ENCODE results near the gene SKIC2. TPM values are rescaled to one million over a fixed set of nuclear protein-coding genes. Genes with fewer than 3 reads are reported as not detected.

SKIC2 gene
- total and polyA plus RNA-seq, 2 of the 4 experiments (the other 2 are of a cell fraction) = 30.6 to 46.0 TPM

DNA sequence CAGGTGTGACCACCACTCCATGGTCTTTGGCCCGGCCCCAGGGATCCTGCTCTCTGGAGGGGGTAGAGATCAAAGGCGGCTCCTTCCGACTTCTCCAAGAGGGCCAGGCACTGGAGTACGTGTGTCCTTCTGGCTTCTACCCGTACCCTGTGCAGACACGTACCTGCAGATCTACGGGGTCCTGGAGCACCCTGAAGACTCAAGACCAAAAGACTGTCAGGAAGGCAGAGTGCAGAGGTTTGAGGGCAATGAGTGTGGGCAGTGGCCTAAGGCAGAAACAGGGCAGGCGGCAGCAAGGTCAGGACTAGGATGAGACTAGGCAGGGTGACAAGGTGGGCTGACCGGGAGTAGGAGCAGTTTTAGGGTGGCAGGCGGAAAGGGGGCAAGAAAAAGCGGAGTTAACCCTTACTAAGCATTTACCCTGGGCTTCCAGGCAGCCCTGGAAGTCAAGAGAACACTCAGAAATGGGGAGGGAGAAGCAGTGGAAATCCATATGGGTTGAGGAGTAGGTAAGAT, 12.5 kb upstream of the SKIC2 start (continued):
- TF ChIP-seq POLR2A (IDR thresholded peaks at IDR 0.05; ENCODE audit: low read depth, low read length) = no peak

DNA sequence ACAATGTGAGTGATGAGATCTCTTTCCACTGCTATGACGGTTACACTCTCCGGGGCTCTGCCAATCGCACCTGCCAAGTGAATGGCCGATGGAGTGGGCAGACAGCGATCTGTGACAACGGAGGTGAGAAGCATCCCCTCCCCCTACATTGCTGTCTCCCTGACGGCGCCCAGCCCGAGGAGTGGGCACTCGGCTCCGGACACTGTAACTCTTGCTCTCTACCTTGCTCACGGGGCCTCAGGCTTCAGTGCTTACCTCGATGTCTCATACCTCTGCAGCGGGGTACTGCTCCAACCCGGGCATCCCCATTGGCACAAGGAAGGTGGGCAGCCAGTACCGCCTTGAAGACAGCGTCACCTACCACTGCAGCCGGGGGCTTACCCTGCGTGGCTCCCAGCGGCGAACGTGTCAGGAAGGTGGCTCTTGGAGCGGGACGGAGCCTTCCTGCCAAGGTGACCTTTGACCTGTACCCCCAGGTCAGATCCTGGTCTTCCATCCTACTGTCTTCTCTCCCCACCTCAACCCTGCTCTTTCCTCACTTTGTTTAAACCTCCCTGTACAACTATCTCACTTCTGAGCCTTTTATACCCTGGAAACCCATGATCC, 11.8 kb upstream of the SKIC2 start:
- no TSS peak for BruUV-seq (replicated peaks)
- H4K5ac ChIP-seq (ENCODE audit: low read depth, low read length) = no peak overlapping the region
- ChIA-PET POLR2A (ENCODE audit: unreplicated experiment) (no interaction called here), CTCF (no interaction called here)
- 0 out of 2 replicates have a peak, but pooled peaks cover 3% of the 10 kb centered on the region for H4K20me1 ChIP-seq (ENCODE audit: insufficient read depth, low read length)
- peak overlapping the region; percentile 47; the same call in 1 of the 2 replicates for H2AK5ac ChIP-seq (ENCODE audit: low read depth, low read length)
- no peak overlapping the region for H3K4ac ChIP-seq (ENCODE audit: low read depth, low read length)
- 86% methylated on average over 22 of the region's 24 CpGs; no CpG with 5 or more reads in 1 of the 2 experiments for WGBS, 2 experiments (ENCODE audit: extremely low coverage in 2 of 2, insufficient read length in 1 of 2)
- H3K4me2 ChIP-seq (ENCODE audit: low read depth, low read length) = no peak overlapping the region
- no peaks in the 10 kb centered on the region for H3K79me1 ChIP-seq (ENCODE audit: low read depth in 1 of 2, low read length in 2 of 2)
- intact Hi-C loops (cut with micrococcal nuclease) = no loop called here
- no peak overlapping the region for H3K9ac ChIP-seq (ENCODE audit: low read depth, low read length)
- H2BK15ac ChIP-seq (ENCODE audit: low read depth, low read length) = no peak overlapping the region
- H3K9me3 ChIP-seq (ENCODE audit: control insufficient read depth, insufficient read depth, low read length) = no peaks in the 10 kb centered on the region
- ATAC-seq (ENCODE audit: low read depth) = no peak
- H3K4me1 ChIP-seq (ENCODE audit: control insufficient read depth, insufficient read depth, low read length) = peaks cover 22% of the 10 kb centered on the region
- dilution Hi-C loops (cut with HindIII; ENCODE audit: low sequenced_read_pairs, unreplicated experiment) = no loop called here
- no peak overlapping the region for H2AFZ ChIP-seq (replicated peaks; ENCODE audit: low read length, poor library complexity)
- no peak overlapping the region for H2BK5ac ChIP-seq (ENCODE audit: low read depth, low read length, poor library complexity, severe bottlenecking)
- H4K8ac ChIP-seq (ENCODE audit: low read depth in 2 of 2, low read length in 2 of 2) = no peak overlapping the region
- no peak for DNase-seq
- no peak overlapping the region for H2BK20ac ChIP-seq (ENCODE audit: low read depth, low read length)
- no peaks in the 10 kb centered on the region for H3K27me3 ChIP-seq (ENCODE audit: control insufficient read depth, insufficient read depth, low read length)
- no peak overlapping the region for H3K27ac ChIP-seq (ENCODE audit: insufficient read depth, low read length)
- H3K4me3 ChIP-seq (ENCODE audit: insufficient read depth, low read depth, low read length) = no peak overlapping the region
- H2BK120ac ChIP-seq (ENCODE audit: low read depth, low read length) = no peak overlapping the region
- peaks cover 14% of the 10 kb centered on the region for H3K36me3 ChIP-seq (ENCODE audit: control insufficient read depth, insufficient read depth, low read length)
- in situ Hi-C loops (cut with MboI; ENCODE audit: low sequenced_read_pairs) = loop anchor here (5.0 to 10.0 kb wide), 2 partner anchors 35 to 262 kb away; partner anchors contain the start of gene LY6G5C
- no peak overlapping the region; the same call in 1 of the 2 replicates for H4K91ac ChIP-seq (ENCODE audit: insufficient read depth, low read depth, low read length)
- no peak overlapping the region for H3K18ac ChIP-seq (ENCODE audit: low read depth, low read length)
- H3K23ac ChIP-seq (ENCODE audit: low read depth, low read length) = no peak overlapping the region
- H2AK9ac ChIP-seq (replicated peaks; ENCODE audit: low read depth, low read length, poor library complexity) = peak overlapping the region; percentile 19
- peaks cover 12% of the 10 kb centered on the region for H3K9me1 ChIP-seq (ENCODE audit: insufficient read depth, low read length)
- no peak overlapping the region for H3K56ac ChIP-seq (ENCODE audit: extremely low read depth, insufficient read depth, low read length)
- no peak overlapping the region for H3K14ac ChIP-seq (replicated peaks; ENCODE audit: low read depth, low read length)
- TF ChIP-seq NFE2L2 (IDR thresholded peaks at IDR 0.05; ENCODE audit: low read depth, low read length) (no peak), RFX5 (IDR thresholded peaks at IDR 0.05; ENCODE audit: low read depth, low read length) (no peak), MXI1 (IDR thresholded peaks at IDR 0.05; ENCODE audit: borderline replicate concordance, low read depth, low read length) (no peak), POLR2A (IDR thresholded peaks at IDR 0.05; ENCODE audit: low read depth, low read length) (no peak), CEBPB (IDR thresholded peaks at IDR 0.05; ENCODE audit: low read depth, low read length) (no peak), RCOR1 (IDR thresholded peaks at IDR 0.05; ENCODE audit: insufficient replicate concordance, low read length) (no peak), BHLHE40 (IDR thresholded peaks at IDR 0.05; ENCODE audit: low read depth, low read length) (no peak), SMC3 (IDR thresholded peaks at IDR 0.05; ENCODE audit: low read depth, low read length) (no peak), RAD21 (IDR thresholded peaks at IDR 0.05; ENCODE audit: low read length) (no peak), MAZ (IDR thresholded peaks at IDR 0.05; ENCODE audit: borderline replicate concordance, low read depth, low read length) (no peak)
- TF ChIP-seq, protein P1, sequence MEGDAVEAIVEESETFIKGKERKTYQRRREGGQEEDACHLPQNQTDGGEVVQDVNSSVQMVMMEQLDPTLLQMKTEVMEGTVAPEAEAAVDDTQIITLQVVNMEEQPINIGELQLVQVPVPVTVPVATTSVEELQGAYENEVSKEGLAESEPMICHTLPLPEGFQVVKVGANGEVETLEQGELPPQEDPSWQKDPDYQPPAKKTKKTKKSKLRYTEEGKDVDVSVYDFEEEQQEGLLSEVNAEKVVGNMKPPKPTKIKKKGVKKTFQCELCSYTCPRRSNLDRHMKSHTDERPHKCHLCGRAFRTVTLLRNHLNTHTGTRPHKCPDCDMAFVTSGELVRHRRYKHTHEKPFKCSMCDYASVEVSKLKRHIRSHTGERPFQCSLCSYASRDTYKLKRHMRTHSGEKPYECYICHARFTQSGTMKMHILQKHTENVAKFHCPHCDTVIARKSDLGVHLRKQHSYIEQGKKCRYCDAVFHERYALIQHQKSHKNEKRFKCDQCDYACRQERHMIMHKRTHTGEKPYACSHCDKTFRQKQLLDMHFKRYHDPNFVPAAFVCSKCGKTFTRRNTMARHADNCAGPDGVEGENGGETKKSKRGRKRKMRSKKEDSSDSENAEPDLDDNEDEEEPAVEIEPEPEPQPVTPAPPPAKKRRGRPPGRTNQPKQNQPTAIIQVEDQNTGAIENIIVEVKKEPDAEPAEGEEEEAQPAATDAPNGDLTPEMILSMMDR (conservative IDR thresholded peaks at IDR 0.05; ENCODE audit: low read depth, low read length) = no peak
- TF ChIP-seq, protein P2, sequence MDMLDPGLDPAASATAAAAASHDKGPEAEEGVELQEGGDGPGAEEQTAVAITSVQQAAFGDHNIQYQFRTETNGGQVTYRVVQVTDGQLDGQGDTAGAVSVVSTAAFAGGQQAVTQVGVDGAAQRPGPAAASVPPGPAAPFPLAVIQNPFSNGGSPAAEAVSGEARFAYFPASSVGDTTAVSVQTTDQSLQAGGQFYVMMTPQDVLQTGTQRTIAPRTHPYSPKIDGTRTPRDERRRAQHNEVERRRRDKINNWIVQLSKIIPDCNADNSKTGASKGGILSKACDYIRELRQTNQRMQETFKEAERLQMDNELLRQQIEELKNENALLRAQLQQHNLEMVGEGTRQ (IDR thresholded peaks at IDR 0.05; ENCODE audit: low read depth, low read length) = no peak
- TF ChIP-seq, protein P3, sequence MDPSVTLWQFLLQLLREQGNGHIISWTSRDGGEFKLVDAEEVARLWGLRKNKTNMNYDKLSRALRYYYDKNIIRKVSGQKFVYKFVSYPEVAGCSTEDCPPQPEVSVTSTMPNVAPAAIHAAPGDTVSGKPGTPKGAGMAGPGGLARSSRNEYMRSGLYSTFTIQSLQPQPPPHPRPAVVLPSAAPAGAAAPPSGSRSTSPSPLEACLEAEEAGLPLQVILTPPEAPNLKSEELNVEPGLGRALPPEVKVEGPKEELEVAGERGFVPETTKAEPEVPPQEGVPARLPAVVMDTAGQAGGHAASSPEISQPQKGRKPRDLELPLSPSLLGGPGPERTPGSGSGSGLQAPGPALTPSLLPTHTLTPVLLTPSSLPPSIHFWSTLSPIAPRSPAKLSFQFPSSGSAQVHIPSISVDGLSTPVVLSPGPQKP (IDR thresholded peaks at IDR 0.05; ENCODE audit: borderline replicate concordance, low read depth, low read length) = no peak
